Measurements from ENCODE around the gene B4GALT6.

Gene B4GALT6

GRCh38 chr18:31659576-31660177 is 24.7 kb downstream of the B4GALT6 start:
- no peak for DNase-seq (ENCODE audit: low spot score)

- peak; percentile 70 for DNase-seq (ENCODE audit: low spot score)
Observed at GRCh38 chr18:31658670-31659575, 25.5 kb downstream of the B4GALT6 start.

- DNase-seq (ENCODE audit: low spot score), result no peak
Observed at GRCh38 chr18:31657823-31658669, 26.3 kb downstream of the B4GALT6 start.

GRCh38 chr18:31656754-31657153 is 27.6 kb downstream of the B4GALT6 start:
- DNase-seq (ENCODE audit: low spot score), result no peak

- DNase-seq (ENCODE audit: low spot score), result no peak
Observed at GRCh38 chr18:31655354-31655753, 29.0 kb downstream of the B4GALT6 start.

GRCh38 chr18:31652877-31653276 is 31.5 kb downstream of the B4GALT6 start:
- no peak for DNase-seq (ENCODE audit: low spot score)

GRCh38 chr18:31652357-31652756 is 32.0 kb downstream of the B4GALT6 start:
- DNase-seq (ENCODE audit: low spot score), result no peak

GRCh38 chr18:31651369-31651768 is 33.0 kb downstream of the B4GALT6 start:
- no peak for DNase-seq (ENCODE audit: low spot score)

GRCh38 chr18:31649978-31650719 is 34.2 kb downstream of the B4GALT6 start:
- no peak for DNase-seq (ENCODE audit: low spot score)

- DNase-seq (ENCODE audit: low spot score), result no peak
Observed at GRCh38 chr18:31649449-31649848, 34.9 kb downstream of the B4GALT6 start.

GRCh38 chr18:31648966-31649429 is 35.4 kb downstream of the B4GALT6 start:
- DNase-seq (ENCODE audit: low spot score), result peak; percentile 51

GRCh38 chr18:31648458-31648857 is 35.9 kb downstream of the B4GALT6 start:
- no peak for DNase-seq (ENCODE audit: low spot score)

- no peak for DNase-seq (ENCODE audit: low spot score)
Observed at GRCh38 chr18:31647127-31647753, 37.1 kb downstream of the B4GALT6 start.

GRCh38 chr18:31646332-31647126 is 37.9 kb downstream of the B4GALT6 start:
- DNase-seq (ENCODE audit: low spot score), result no peak

- no peak for DNase-seq (ENCODE audit: low spot score)
Observed at GRCh38 chr18:31645411-31645810, 39.0 kb downstream of the B4GALT6 start.

- DNase-seq (ENCODE audit: low spot score), result no peak
Observed at GRCh38 chr18:31643003-31643402, 41.4 kb downstream of the B4GALT6 start.

- DNase-seq (ENCODE audit: low spot score), result no peak
Observed at GRCh38 chr18:31637445-31637844, 46.9 kb downstream of the B4GALT6 start.

GRCh38 chr18:31636387-31636786 is 48.0 kb downstream of the B4GALT6 start:
- DNase-seq (ENCODE audit: low spot score), result no peak

- DNase-seq (ENCODE audit: low spot score), result no peak
Observed at GRCh38 chr18:31634331-31634713, 50.1 kb downstream of the B4GALT6 start.

Data from kidney capillary endothelial cell (primary cell).